ENCODE data around the gene MYO1E. TPM values are rescaled to one million over a fixed set of nuclear protein-coding genes. Genes with fewer than 3 reads are reported as not detected.

Gene MYO1E
- total RNA-seq, 1 donor from 2014 or later, result 37.6 TPM

DNA sequence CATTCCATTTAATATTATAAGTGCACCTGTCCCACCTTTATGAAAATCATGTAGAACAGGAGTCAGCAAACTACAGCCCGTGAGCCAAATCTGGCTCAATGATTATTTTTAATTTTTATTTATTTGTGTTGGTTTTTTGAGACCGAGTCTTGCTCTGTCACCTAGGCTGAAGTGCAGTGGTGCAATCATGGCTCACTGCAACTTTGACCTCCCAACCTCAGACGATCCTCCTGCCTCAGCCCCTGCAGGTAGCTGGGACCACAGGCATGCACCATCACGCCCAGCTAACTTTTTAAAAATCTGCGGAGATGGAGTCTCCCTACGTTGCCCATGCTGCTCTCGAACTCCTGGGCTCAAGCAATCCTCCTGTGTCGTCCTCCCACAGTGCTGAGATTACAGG lies 42.0 kb downstream of the MYO1E start:
- no peak for ATAC-seq
- no peak for DNase-seq (ENCODE audit: missing footprints)
- intact Hi-C loops (cut with DNase I), result no loop called here

DNA sequence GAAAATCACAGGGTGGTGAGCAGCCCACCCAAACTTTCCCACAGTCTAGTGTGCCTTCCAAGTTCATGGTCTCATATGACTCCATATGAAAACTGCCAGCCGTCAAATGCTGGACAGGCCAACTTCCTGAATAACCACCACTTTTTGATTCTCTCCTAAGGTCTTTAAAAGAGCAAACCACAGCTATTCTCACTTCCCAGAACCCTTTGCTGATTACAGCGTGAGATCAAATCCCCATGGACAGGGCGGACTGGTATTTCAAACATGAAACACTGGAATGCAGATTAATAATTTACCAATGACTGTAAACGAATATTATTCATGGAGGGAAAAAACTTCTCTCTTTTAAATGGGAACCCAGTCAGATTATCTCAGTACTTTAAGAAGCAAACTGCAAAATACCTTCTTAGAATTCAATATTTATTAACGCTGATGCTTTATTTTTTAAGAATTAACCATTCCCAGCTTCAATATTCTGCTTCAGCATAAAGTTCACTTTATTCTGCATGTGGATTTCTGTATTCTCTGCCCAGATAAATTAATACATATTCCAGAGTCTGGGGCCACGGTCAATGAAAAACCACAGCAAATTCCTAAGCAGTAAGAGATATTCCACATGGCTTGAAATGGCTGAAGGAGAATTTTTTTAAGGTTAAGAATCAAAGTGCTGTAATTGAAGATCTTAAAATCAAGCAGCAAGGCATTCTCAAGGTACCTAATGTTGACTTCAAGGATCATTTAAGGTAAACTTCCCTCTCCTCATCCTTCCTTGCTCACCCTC lies 42.9 kb downstream of the MYO1E start:
- ATAC-seq, result no peak
- intact Hi-C loops (cut with DNase I), result no loop called here
- no peak for DNase-seq (ENCODE audit: missing footprints)

DNA sequence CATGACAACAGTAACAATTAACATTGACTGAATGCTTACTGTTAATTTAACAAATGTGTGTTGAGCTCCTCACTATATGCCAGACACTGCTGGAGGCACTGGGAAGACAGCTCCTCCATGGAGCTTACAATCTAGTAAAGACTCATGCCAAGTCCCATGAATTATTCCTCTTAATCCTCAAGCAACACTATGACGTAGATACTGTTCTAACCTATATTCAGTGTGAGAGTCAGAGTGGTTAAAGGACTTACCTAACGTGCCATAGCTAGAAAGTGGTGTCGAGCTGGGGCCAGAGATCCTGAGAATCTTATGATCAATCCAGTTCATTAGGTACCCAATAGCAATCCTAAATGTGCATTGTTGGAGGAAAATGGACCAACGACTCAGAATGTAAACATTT lies 43.6 kb downstream of the MYO1E start:
- intact Hi-C loops (cut with DNase I), result no loop called here
- ATAC-seq, result no peak
- no peak for DNase-seq (ENCODE audit: missing footprints)

DNA sequence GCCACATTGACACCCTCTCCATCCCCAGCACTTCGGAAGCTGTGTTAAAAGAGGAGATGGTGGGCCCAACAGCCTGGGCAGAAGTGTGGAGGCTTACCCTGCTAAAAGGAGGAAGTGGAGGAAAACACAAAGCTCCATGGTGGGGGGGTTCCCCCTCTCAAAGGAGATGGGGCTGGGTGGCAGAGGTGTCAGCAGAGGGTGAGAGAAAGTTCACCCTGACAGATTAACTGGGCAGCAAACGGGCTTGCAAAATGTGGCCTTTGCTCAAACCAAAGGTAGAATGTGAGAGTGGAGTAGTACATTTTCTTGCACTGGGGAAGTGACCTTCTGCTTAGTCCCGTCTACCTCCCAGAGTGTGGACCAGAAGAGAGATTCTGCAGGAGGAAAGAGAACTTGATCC lies 44.7 kb downstream of the MYO1E start:
- intact Hi-C loops (cut with DNase I), result no loop called here
- ATAC-seq, result no peak
- no peak for DNase-seq (ENCODE audit: missing footprints)

DNA sequence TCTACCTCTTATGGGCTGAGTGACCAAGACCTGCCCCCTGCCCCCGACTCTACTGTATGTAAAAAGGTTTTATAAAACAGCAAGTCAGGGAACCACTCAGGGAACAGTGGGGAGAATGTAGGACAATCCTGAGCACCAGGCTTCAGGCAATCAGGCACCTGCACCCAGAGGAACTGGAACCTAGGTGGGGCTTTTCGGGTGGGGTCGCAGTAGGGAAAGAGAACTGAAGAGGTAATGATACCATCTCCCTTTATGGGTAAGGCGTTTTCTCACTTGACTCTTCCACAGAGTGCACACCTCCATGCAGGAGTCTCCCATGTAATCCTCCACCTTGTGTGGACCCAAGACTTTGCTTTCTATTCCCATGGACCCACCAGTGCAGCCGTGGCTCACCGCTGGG lies 45.8 kb downstream of the MYO1E start:
- DNase-seq (ENCODE audit: missing footprints), result no peak
- no peak for ATAC-seq
- intact Hi-C loops (cut with DNase I), result no loop called here

DNA sequence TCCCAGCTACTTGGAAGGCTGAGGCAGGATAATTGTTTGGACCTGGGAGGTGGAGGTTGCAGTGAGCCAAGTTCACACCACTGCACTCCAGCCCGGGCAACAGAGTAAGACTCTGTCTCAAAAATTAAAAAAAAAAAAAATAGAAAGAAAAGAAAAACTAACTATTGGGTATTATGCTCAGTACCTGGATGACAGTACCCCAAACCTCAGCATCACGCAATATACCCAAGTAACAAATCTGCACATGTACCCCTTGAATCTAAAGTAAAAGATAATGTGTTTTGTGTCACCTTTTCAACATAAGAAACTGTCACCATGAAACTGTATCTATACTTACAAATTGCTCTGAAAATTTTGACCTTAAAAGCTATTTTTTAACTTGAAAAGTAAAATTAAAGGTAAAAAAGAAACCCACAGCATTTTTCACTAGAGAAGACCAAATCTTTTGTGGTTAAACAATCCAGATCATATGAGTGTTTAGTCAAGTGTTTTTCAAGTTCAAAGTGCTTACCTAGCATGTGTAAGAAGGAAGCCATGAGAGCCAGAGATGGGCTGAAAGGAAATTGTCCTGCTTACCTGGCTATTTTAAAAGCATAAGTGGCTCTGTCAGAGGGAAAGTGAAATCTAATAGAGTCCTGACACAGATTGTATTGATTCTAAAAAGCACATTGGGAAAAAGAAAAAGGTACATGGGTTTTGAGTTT lies 50.5 kb downstream of the MYO1E start:
- intact Hi-C loops (cut with DNase I), result no loop called here
- ATAC-seq, result no peak
- DNase-seq (ENCODE audit: missing footprints), result no peak

DNA sequence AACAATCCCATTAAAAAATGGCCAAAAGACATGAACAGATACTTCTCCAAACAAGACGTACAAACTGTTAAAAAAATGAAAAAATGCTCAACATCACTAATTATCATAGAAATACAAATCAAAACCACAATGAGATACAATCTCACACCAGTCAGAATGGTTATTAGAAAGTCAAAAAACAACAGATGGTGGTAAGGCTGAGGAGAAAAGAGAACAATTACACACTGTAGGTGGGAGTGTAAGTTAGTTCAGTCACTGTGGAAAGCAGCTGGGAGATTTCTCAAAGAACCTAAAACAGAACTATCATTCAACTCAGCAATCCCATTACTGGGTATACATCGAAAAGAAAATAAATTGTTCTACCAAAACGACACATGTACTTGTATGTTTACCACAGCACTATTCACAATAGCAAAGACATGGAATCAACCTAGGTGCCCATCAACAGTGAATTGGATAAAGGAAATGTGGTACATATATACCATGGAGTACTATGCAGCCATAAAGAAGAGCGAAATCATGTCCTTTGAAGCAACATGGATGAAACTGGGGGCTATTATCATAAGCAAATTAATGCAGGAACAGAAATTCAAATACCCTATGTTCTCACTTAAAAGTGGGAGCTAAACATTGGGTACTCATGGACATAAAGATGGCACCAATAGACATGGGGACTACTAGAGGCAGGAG lies 51.5 kb downstream of the MYO1E start:
- ATAC-seq (no peak), DNase-seq (ENCODE audit: missing footprints) (no peak)
- intact Hi-C loops (cut with DNase I), result no loop called here

DNA sequence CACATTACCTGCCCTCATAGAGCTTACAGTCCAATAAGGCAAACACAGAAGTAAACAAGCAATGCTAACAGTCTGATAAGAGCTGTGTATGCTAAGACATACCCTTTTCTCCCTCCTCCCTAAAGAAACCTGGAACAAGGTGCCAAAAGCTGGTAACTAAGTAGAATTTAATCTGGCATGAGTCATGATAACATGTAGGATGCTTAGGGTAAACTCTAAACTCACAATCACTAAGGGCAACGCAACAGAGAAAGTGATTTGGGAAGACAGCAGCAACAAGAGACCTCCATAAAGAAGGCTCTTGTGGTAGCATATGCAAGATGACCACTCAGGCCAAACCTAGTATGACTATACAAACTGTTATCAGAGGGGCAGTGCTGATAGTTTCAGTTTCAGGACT lies 55.5 kb downstream of the MYO1E start:
- DNase-seq (ENCODE audit: missing footprints), result no peak
- no peak for ATAC-seq
- intact Hi-C loops (cut with DNase I), result no loop called here

DNA sequence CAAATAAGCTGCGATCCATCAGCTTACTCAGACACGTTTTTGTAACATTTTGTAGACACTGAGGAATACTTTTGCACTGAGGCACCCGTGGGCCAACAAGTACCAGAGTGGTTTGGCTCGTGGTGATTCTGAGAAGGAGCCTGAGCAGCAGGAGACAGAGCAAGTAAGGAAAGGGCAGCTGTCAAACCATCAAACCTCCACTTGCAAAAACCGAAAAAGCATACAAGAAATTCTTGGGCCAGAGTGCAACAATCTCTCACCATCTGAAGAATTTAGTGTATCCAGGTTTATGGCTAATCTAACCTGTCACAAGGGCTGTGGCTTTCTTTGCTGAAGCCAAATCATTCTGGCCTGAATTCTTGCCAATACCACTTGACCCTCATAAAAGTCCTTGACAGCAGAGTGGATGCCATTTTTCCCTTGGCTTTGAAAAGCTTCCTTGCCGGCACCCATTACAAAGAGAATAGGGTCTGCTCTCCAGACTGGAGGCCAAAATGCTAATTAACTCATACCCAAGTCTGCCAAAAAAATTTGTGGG lies 56.7 kb downstream of the MYO1E start:
- DNase-seq (ENCODE audit: missing footprints) (no peak), ATAC-seq (peak; percentile 57)
- intact Hi-C loops (cut with DNase I), result no loop called here

DNA sequence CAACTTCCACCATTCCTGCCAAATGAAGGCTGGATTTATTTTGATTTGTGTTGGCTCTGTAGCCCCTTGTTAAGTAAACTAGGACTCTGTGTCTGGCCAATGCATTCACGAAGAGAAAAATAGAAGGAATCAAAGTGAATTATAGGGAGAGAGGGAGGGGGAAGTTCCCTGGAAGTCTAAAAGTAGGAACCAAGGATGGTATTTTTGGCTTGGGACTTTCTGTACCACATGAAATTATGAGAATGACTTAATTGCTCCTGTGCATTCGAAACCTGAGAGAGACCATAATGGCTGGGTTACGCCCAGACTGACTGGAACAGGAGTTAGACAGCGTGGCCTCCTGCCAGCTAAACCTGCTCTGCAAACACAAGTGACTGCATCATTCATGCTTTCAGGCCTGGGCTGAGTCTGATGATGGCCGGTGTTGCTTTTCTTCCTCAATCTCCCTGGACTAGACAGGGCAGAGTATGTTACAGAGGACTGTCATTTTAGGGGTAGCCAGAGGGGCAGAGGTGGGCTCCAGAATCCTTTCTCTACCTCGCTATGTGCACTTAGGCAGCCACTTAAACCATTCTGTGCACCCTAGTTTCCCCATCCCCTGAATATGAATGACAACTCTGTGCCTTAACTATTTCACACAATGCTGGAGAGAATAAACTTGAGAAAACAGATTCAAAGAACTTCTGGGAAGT lies 58.9 kb downstream of the MYO1E start:
- ATAC-seq (peak; percentile 51), DNase-seq (ENCODE audit: missing footprints) (peak; percentile 75)
- intact Hi-C loops (cut with DNase I), result no loop called here

DNA sequence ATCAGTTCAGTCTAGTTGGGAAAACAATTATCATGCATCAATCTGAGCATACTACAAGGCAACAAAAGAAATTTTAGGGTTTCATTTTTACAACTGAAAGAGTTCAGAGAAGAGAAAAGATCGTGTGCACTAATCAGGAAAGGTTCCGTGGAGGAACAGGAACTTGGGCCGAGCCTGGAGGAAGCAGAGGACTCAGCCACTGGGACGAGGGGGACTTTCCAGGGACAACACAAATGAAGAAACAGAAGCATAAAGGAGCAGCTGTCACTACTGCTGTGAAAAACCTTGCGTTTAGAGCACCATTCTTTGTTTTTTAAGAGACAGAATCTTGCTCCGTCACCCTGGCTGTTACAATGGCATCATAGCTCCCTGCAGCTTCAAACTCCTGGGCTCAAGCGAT lies 60.5 kb downstream of the MYO1E start:
- ATAC-seq (no peak), DNase-seq (ENCODE audit: missing footprints) (no peak)
- intact Hi-C loops (cut with DNase I), result no loop called here

DNA sequence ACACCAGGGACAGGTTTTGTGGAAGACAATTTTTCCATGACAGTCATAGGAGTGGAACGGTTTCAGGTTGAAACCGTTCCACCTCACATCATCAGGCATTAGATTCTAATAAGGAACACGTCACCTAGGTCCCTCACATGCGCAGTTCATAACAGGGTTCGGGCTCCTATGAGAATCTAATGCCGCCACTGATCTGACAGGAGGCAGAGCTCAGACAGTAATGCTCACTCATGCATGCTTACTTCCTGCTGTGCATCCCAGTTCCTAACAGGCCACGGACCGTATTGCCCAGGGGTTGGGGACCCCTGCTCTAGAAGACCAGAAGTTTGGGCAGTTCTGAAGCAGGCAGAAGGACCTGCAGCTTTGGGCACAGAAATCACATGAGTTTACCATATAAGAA lies 61.5 kb downstream of the MYO1E start:
- intact Hi-C loops (cut with DNase I), result no loop called here
- no peak for ATAC-seq
- no peak for DNase-seq (ENCODE audit: missing footprints)

DNA sequence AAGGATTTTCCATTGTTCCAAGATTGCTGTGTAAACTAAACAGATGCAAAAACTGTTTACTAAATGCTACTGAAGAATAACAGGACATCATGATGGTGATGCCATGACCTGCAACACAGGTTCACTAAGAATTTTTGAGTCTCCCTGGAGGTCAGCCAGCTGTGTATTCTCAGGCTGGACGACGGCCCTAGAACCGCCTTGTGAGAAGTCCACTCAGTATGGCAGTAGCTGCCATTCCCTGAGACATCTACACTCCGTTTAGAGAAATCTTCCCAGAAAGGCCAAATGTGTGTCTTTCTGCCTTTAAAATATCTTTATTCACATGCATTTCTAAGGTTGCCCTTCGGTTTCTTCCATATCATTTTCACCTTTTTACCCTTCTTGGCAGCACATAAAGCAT lies 63.3 kb downstream of the MYO1E start:
- no peak for ATAC-seq
- intact Hi-C loops (cut with DNase I), result no loop called here
- peak; percentile 58 for DNase-seq (ENCODE audit: missing footprints)

DNA sequence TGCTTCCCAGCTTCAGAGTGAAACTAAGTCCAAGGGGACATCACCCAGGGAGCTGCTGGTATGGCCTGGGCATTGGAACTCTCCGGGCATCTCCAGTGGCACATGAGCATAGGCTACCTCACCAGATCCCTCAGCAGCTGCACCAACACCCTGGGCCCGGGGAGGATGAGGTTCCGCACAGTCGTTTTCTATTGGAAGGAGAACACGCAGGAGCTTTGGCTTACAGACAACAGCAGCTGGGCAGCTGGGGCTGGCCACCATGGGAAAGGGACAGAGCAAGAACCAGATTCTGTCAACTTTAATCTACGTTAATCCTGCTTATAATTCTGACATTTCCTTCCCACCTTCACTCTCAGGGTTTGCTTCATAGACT lies 65.5 kb downstream of the MYO1E start:
- DNase-seq (ENCODE audit: missing footprints), result no peak
- no peak for ATAC-seq
- intact Hi-C loops (cut with DNase I), result no loop called here

DNA sequence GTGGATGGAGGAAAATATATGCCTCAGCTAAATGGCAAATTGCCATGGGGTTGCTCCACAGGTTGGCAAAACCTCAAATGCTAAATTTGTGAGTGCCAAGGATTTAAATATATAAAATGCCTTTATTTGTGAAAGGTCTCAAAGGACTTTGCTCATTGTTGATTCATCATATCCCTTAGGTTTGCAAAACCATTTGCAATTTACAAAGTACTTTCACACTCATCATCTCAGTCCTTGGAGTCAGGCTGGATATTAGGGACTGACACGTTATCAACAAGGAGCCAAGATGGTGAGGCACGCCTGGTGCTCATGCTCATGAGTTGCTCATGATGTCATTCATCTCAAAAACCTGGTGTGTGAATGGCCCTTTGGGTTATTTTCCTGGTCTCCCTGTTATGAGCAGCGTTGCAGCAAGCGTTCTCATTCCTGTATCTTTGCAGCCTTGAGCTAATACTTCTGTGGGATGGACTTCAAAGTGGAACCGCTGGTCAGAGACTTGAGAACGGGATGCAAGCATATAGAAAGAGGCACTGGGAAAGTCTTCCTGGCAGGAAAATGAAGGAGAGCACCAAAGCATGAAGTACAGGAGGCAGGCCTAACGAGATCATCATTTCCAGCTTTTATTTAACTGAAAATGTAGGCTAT lies 66.0 kb downstream of the MYO1E start:
- ATAC-seq, result no peak
- intact Hi-C loops (cut with DNase I), result no loop called here
- DNase-seq (ENCODE audit: missing footprints), result no peak

DNA sequence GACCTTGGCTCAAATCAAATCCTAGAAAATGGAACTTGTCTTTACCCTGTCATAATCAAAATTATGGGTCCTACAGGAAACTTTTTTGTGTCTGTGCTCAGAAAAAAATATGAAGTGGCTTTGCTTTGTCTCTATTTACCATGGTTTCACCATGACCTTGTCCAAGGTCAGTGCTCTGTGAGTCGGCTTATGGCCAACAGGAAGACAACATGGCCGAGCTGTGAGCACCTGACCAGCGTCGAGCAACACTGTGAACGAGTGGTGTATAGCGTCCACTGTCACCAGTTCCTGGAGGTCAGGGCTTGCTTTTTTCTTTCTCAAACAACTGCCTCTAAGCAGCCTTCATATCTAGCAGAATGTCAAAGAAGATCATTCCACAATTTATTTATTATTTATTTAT lies 67.9 kb downstream of the MYO1E start:
- DNase-seq (ENCODE audit: missing footprints), result no peak
- intact Hi-C loops (cut with DNase I), result no loop called here
- ATAC-seq, result no peak

DNA sequence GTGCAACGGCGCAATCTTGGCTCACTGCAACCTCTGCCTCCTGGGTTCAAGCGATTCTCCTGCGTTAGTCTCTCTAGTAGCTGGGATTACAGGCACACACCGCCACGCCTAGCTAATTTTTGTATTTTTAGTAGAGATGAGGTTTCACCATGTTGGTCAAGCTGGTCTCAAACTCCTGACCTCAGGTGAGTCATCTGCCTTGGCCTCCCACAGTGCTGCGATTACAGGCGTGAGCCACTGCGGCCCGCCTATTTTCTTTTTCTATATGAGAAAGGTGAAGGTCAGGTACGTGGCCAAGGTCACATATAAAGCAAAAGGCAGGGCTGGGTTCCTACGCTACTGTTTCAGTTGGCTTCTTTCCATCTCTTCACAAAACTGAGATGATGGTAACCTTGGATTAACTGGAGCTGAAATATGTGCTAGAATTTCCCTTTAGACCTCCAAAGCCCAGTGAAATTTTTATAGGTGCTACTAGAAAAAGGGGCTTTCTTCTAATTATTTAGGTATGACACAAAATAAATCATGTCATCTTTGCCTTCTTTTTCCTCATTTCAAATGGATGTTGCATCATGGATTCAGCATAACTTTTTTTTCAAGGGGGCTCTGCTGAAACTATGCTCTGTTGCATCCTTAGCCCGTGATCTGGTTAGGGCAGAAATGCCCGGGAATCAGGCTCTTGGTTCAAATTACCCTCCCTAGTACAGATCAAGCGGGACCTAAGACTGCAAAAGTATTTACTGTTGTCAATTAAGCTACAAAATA lies 68.5 kb downstream of the MYO1E start:
- ATAC-seq, result no peak
- intact Hi-C loops (cut with DNase I), result no loop called here
- DNase-seq (ENCODE audit: missing footprints), result no peak

DNA sequence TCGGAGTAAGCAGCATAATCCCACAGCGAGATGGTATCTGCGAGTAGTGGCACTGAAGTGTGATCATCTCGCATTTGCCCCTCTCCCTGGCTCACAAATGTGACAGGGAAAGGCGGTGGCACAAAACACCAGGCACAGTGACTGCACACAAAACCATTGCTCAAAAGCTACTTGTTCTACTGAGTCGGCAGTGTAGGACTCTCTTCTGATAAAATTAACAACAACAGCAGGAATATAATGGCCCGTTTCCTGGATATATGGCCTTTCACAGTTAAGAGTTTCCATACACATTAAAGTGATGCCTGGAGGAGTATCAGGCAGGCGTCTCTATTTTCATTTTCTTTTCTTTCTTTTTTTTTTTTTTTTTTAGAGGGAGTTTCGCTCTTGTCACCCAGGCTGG lies 69.0 kb downstream of the MYO1E start:
- intact Hi-C loops (cut with DNase I), result no loop called here

More for the DNA sequence above, 69.0 kb downstream of the MYO1E start:
- no peak for ATAC-seq
- no peak for DNase-seq (ENCODE audit: missing footprints)

Data from Right ventricle myocardium inferior (tissue), 1 donor.